ENCODE data around the gene TRIM66. TPM values are rescaled to one million over a fixed set of nuclear protein-coding genes. Genes with fewer than 3 reads are reported as not detected.

Gene TRIM66
- total and polyA plus RNA-seq, 9 of the 15 experiments (the other 6 are each of a cell fraction or from before 2014, with no cell fraction given): 1.1 to 7.3 (median 4.9) TPM

DNA sequence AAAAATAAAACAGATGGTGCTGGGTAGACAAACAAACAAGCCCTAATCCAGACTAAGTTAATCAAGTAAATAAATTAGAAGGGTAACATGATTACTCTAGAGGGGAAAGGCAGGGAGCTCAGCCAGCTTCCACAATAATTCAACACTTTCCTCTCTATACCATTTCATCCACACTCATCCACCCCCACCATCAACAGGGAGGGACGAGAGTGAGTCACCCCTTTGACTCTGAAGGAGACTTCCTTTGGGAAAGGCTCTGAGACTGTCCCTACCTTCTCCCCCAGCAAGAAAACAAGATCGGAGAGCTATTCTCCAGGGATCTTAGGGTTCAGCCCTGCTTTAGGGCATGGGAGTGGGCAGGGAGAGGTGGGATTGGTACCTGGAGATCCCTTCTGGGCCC lies 33.1 kb downstream of the TRIM66 start:
- H3K4me3 ChIP-seq: no peak overlapping the region
- no peaks in the 10 kb centered on the region for H3K79me2 ChIP-seq (ENCODE audit: control insufficient read depth, insufficient read depth, low read length)
- TF ChIP-seq ATF3 (IDR thresholded peaks at IDR 0.05) (peak; percentile 52), ATF3 (CRISPR knock-in tag; conservative IDR thresholded peaks at IDR 0.05) (no peak), FOSL1 (tag; conservative IDR thresholded peaks at IDR 0.05) (peak; percentile 17; the same call in 1 of the 2 replicates), NR2C1 (IDR thresholded peaks at IDR 0.05) (no peak), NR2C1 (tag; IDR thresholded peaks at IDR 0.05) (no peak), JUND (IDR thresholded peaks at IDR 0.05; ENCODE audit: borderline replicate concordance, low read depth, low read length) (peak; percentile 37; the same call in 1 of the 2 replicates), JUND (tag; IDR thresholded peaks at IDR 0.05; ENCODE audit: borderline replicate concordance, low read depth, low read length) (no peak), MAZ (CRISPR knock-in tag; conservative IDR thresholded peaks at IDR 0.05 in 1 of 2, IDR thresholded peaks at IDR 0.05 in 1 of 2) (no peak), SMAD1 (IDR thresholded peaks at IDR 0.05; ENCODE audit: low read depth, low read length, partially characterized antibody) (no peak)
- POLR2A ChIA-PET: interaction anchor here (0.9 to 1.3 kb wide), 2 partner anchors 11 to 18 kb away, joined by 3 to 4 read pairs; no protein-coding TSS in a partner anchor
- no peaks in the 10 kb centered on the region for H3K27me3 ChIP-seq (ENCODE audit: control insufficient read depth in 2 of 2, insufficient read depth in 2 of 2, low read length in 2 of 2)
- no peak for FAIRE-seq
- no peak overlapping the region; a peak in 1 of 4 replicates for H3K9ac ChIP-seq (ENCODE audit: insufficient read depth in 1 of 2, low read depth in 2 of 2, low read length in 2 of 2)
- H3K4me1 ChIP-seq (replicated peaks in 1 of 2; ENCODE audit: control insufficient read depth in 2 of 2, insufficient read depth in 2 of 2, low read length in 2 of 2): no peaks in the 10 kb centered on the region
- peaks cover 25% of the 10 kb centered on the region; the same call in 2 of the 3 replicates for H3K36me3 ChIP-seq (ENCODE audit: control insufficient read depth, insufficient read depth, low read length)
- ATAC-seq: no peak
- no peak for DNase-seq (ENCODE audit: extremely low read depth in 1 of 4, low spot score in 3 of 4)
- no peaks in the 10 kb centered on the region for H3K9me3 ChIP-seq (replicated peaks; ENCODE audit: control insufficient read depth, insufficient read depth, low read depth, low read length)
- WGBS (ENCODE audit: insufficient coverage, low coverage, missing lambda C conversion rate): 62% methylated on average over 2 of the region's 2 CpGs
- H4K20me1 ChIP-seq (replicated peaks; ENCODE audit: control insufficient read depth, insufficient read depth, low read length): no peaks in the 10 kb centered on the region
- no peaks in the 10 kb centered on the region for H3K9me1 ChIP-seq (ENCODE audit: control insufficient read depth, insufficient read depth, low read length)
- CTCF ChIA-PET (ENCODE audit: low intra/inter-chr PET ratio): no interaction called here
- in situ Hi-C loops (cut with MboI): no loop called here
- H3K27ac ChIP-seq (ENCODE audit: extremely low read depth, low read depth, low read length): no peak overlapping the region
- intact Hi-C loops (cut with micrococcal nuclease): no loop called here
- no peak overlapping the region for H3K4me2 ChIP-seq (ENCODE audit: insufficient read depth, low read length)
- H2AFZ ChIP-seq (ENCODE audit: low read depth, low read length): no peak overlapping the region
- no TSS peak for BruUV-seq (replicated peaks)

All from K562 (cell line).